Type B pancreatic cell (in vitro differentiated cells): ENCODE results near the gene CATSPER1. TPM values are rescaled to one million over a fixed set of nuclear protein-coding genes. Genes with fewer than 3 reads are reported as not detected.

ENCODE experiments used
- DNase-seq: peaks from one replicate; pipeline ENCODE4 v3.0.0; 2021; ENCODE audit warnings: mixed read lengths; ENCODE audit not compliant: unreplicated experiment; ENCODE audit errors: extremely low spot score
- H3K27ac Mint-ChIP-seq: 2 replicates; pipeline ENCODE4 v1.8.0; 2021; ENCODE audit warnings: mild to moderate bottlenecking, mixed read lengths
- H3K27me3 Mint-ChIP-seq: 2 replicates; pipeline ENCODE4 v1.8.0; 2021; ENCODE audit warnings: mixed read lengths
- H3K36me3 Mint-ChIP-seq: 2 replicates; pipeline ENCODE4 v1.8.0; 2021; ENCODE audit warnings: mixed read lengths
- H3K4me1 Mint-ChIP-seq: one replicate; pipeline ENCODE4 v1.8.0; 2021; ENCODE audit warnings: mixed read lengths; ENCODE audit not compliant: unreplicated experiment
- H3K4me3 Mint-ChIP-seq: 2 replicates; pipeline ENCODE4 v1.8.0; 2021; ENCODE audit warnings: mild to moderate bottlenecking, mixed read lengths
- H3K9me3 Mint-ChIP-seq: 2 replicates; pipeline ENCODE4 v1.8.0; 2021; ENCODE audit warnings: mixed read lengths
- CTCF ChIP-seq: fragments of 200-600 bp; sonication (generic); conservative IDR thresholded peaks from 2 replicates; pipeline ENCODE4 v1.5.0; 2021; ENCODE audit warnings: antibody characterized with exemption, mild to moderate bottlenecking
- total RNA-seq: library from RNA; stranded (reverse); gene quantifications from 2 replicates; pipeline ENCODE4 v1.2.1, GENCODE V29; 2021; ENCODE audit warnings: low replicate concordance

Gene CATSPER1
- total RNA-seq, 1 donor from 2014 or later = not detected

- Mint-ChIP-seq H3K9me3 (no peaks in the 10 kb centered on the region), H3K27ac (no peak overlapping the region), H3K27me3 (peaks cover 4% of the 10 kb centered on the region), H3K4me3 (no peak overlapping the region), H3K4me1 (no peaks in the 10 kb centered on the region), H3K36me3 (no peaks in the 10 kb centered on the region)
- no peak for TF ChIP-seq CTCF
- no peak for DNase-seq
Measured at GRCh38 chr11:66015454-66015881, 10.8 kb downstream of the CATSPER1 start.

GRCh38 chr11:66014804-66015453 is 11.3 kb downstream of the CATSPER1 start:
- no peak for DNase-seq
- TF ChIP-seq CTCF = no peak
- Mint-ChIP-seq H3K4me1 (no peaks in the 10 kb centered on the region), H3K4me3 (no peak overlapping the region), H3K36me3 (no peaks in the 10 kb centered on the region), H3K9me3 (no peaks in the 10 kb centered on the region), H3K27ac (peak overlapping the region; percentile 2), H3K27me3 (peaks cover 9% of the 10 kb centered on the region)

- H3K36me3 Mint-ChIP-seq = no peaks in the 10 kb centered on the region
- TF ChIP-seq CTCF = no peak
- no peaks in the 10 kb centered on the region for H3K4me1 Mint-ChIP-seq
- peaks cover 13% of the 10 kb centered on the region for H3K27me3 Mint-ChIP-seq
- no peak overlapping the region for H3K4me3 Mint-ChIP-seq
- no peaks in the 10 kb centered on the region for H3K9me3 Mint-ChIP-seq
- no peak for DNase-seq
- H3K27ac Mint-ChIP-seq = no peak overlapping the region
Measured at GRCh38 chr11:66013762-66014100, 12.5 kb downstream of the CATSPER1 start.

GRCh38 chr11:66012946-66013761 is 13.1 kb downstream of the CATSPER1 start:
- peaks cover 13% of the 10 kb centered on the region for H3K27me3 Mint-ChIP-seq
- H3K4me1 Mint-ChIP-seq = no peaks in the 10 kb centered on the region
- DNase-seq = no peak
- H3K9me3 Mint-ChIP-seq = no peaks in the 10 kb centered on the region
- H3K36me3 Mint-ChIP-seq = no peaks in the 10 kb centered on the region
- TF ChIP-seq CTCF = no peak
- H3K27ac Mint-ChIP-seq = no peak overlapping the region
- H3K4me3 Mint-ChIP-seq = no peak overlapping the region

GRCh38 chr11:66012371-66012945 is 13.8 kb downstream of the CATSPER1 start:
- no peak for TF ChIP-seq CTCF
- H3K4me1 Mint-ChIP-seq = no peaks in the 10 kb centered on the region

More at GRCh38 chr11:66012371-66012945, 13.8 kb downstream of the CATSPER1 start:
- H3K36me3 Mint-ChIP-seq = no peaks in the 10 kb centered on the region
- H3K4me3 Mint-ChIP-seq = no peak overlapping the region
- DNase-seq = no peak
- peaks cover 13% of the 10 kb centered on the region for H3K27me3 Mint-ChIP-seq
- H3K27ac Mint-ChIP-seq = no peak overlapping the region
- no peaks in the 10 kb centered on the region for H3K9me3 Mint-ChIP-seq
